ENCODE data around the gene TMEM179.

- TF ChIP-seq CTCF (IDR thresholded peaks at IDR 0.05; ENCODE audit: insufficient read depth, low read length, poor library complexity, severe bottlenecking) (no peak), EZH2phosphoT487 (conservative IDR thresholded peaks at IDR 0.05; ENCODE audit: low read length) (no peak)
Measured at GRCh38 chr14:104586832-104587620, 17.5 kb downstream of the TMEM179 start.

Measured in SU-DHL-6 (cell line).